ENCODE results near the gene CD1E.

CD1E gene

GRCh38 chr1:158357441-158357840, 3.7 kb downstream of the CD1E start:
- Histone ChIP-seq H3F3A (ENCODE audit: low read depth) (no peaks in the 10 kb centered on the region), H3K4me2 (ENCODE audit: low read depth, low read length, poor library complexity, severe bottlenecking) (no peak overlapping the region), H3K9ac (ENCODE audit: low read depth, low read length, poor library complexity, severe bottlenecking) (no peak overlapping the region), H4K20me1 (ENCODE audit: insufficient read depth, low read length, poor library complexity, severe bottlenecking) (no peaks in the 10 kb centered on the region), H3K9me2 (replicated peaks; ENCODE audit: low read depth, low read length) (no peaks in the 10 kb centered on the region), H3K4me1 (ENCODE audit: insufficient read depth, low read length, poor library complexity, severe bottlenecking) (no peaks in the 10 kb centered on the region), H3K4me3 (ENCODE audit: low read length, poor library complexity, severe bottlenecking) (no peak overlapping the region), H3K79me2 (ENCODE audit: insufficient read depth, low read length) (no peaks in the 10 kb centered on the region), H3K9me3 (ENCODE audit: insufficient read depth, low read depth, low read length) (no peaks in the 10 kb centered on the region), H3K36me3 (ENCODE audit: insufficient read depth, low read length) (no peaks in the 10 kb centered on the region), H3K27me3 (ENCODE audit: insufficient read depth, low read length, poor library complexity, severe bottlenecking) (no peaks in the 10 kb centered on the region), H2AFZ (ENCODE audit: low read length) (no peak overlapping the region)
- TF ChIP-seq EZH2phosphoT487 (IDR thresholded peaks at IDR 0.05; ENCODE audit: borderline replicate concordance) (no peak), CTCF (conservative IDR thresholded peaks at IDR 0.05; ENCODE audit: low read length) (no peak)

GRCh38 chr1:158362482-158362881, 8.8 kb downstream of the CD1E start:
- H3K9me2 ChIP-seq (replicated peaks; ENCODE audit: low read depth, low read length): no peaks in the 10 kb centered on the region
- H2AFZ ChIP-seq (ENCODE audit: low read length): no peak overlapping the region
- no peaks in the 10 kb centered on the region for H3K36me3 ChIP-seq (ENCODE audit: insufficient read depth, low read length)
- H3K27me3 ChIP-seq (ENCODE audit: insufficient read depth, low read length, poor library complexity, severe bottlenecking): peaks cover 8% of the 10 kb centered on the region
- no peaks in the 10 kb centered on the region for H3K4me1 ChIP-seq (ENCODE audit: insufficient read depth, low read length, poor library complexity, severe bottlenecking)
- no peak overlapping the region for H3K4me2 ChIP-seq (ENCODE audit: low read depth, low read length, poor library complexity, severe bottlenecking)
- H3K9me3 ChIP-seq (ENCODE audit: insufficient read depth, low read depth, low read length): no peaks in the 10 kb centered on the region
- H3K79me2 ChIP-seq (ENCODE audit: insufficient read depth, low read length): no peaks in the 10 kb centered on the region
- H3K4me3 ChIP-seq (ENCODE audit: low read length, poor library complexity, severe bottlenecking): no peak overlapping the region
- no peak overlapping the region for H3K9ac ChIP-seq (ENCODE audit: low read depth, low read length, poor library complexity, severe bottlenecking)
- H4K20me1 ChIP-seq (ENCODE audit: insufficient read depth, low read length, poor library complexity, severe bottlenecking): no peaks in the 10 kb centered on the region
- H3F3A ChIP-seq (ENCODE audit: low read depth): no peaks in the 10 kb centered on the region
- TF ChIP-seq CTCF (conservative IDR thresholded peaks at IDR 0.05; ENCODE audit: low read length): no peak
- no peak for TF ChIP-seq EZH2phosphoT487 (IDR thresholded peaks at IDR 0.05; ENCODE audit: borderline replicate concordance)

GRCh38 chr1:158362941-158363340, 9.2 kb downstream of the CD1E start:
- no peak overlapping the region for H3K4me2 ChIP-seq (ENCODE audit: low read depth, low read length, poor library complexity, severe bottlenecking)
- H4K20me1 ChIP-seq (ENCODE audit: insufficient read depth, low read length, poor library complexity, severe bottlenecking): no peaks in the 10 kb centered on the region
- no peaks in the 10 kb centered on the region for H3K9me3 ChIP-seq (ENCODE audit: insufficient read depth, low read depth, low read length)
- H3K4me3 ChIP-seq (ENCODE audit: low read length, poor library complexity, severe bottlenecking): no peak overlapping the region
- no peak overlapping the region for H3K9ac ChIP-seq (ENCODE audit: low read depth, low read length, poor library complexity, severe bottlenecking)
- H3K36me3 ChIP-seq (ENCODE audit: insufficient read depth, low read length): no peaks in the 10 kb centered on the region
- no peaks in the 10 kb centered on the region for H3K4me1 ChIP-seq (ENCODE audit: insufficient read depth, low read length, poor library complexity, severe bottlenecking)
- H2AFZ ChIP-seq (ENCODE audit: low read length): no peak overlapping the region
- peaks cover 13% of the 10 kb centered on the region for H3K27me3 ChIP-seq (ENCODE audit: insufficient read depth, low read length, poor library complexity, severe bottlenecking)
- TF ChIP-seq CTCF (conservative IDR thresholded peaks at IDR 0.05; ENCODE audit: low read length) (no peak), EZH2phosphoT487 (IDR thresholded peaks at IDR 0.05; ENCODE audit: borderline replicate concordance) (no peak)
- no peaks in the 10 kb centered on the region for H3K9me2 ChIP-seq (replicated peaks; ENCODE audit: low read depth, low read length)
- H3K79me2 ChIP-seq (ENCODE audit: insufficient read depth, low read length): no peaks in the 10 kb centered on the region
- no peaks in the 10 kb centered on the region for H3F3A ChIP-seq (ENCODE audit: low read depth)
